ENCODE measurements around the gene DCST1.

- TF ChIP-seq CTCF (IDR thresholded peaks at IDR 0.05): no peak
- no peak for TF ChIP-seq POLR2A (IDR thresholded peaks at IDR 0.05)
These were observed 48.9 kb downstream of the DCST1 start for GRCh38 chr1:155082301-155083051.

Measured in tibial nerve (tissue), 3 donors.